PC-3 (cell line): ENCODE data around the gene IGFBP2. TPM values are rescaled to one million over a fixed set of nuclear protein-coding genes. Genes with fewer than 3 reads are reported as not detected.

Source experiments
- ATAC-seq: fragments of 200-7000 bp; cut with Tn5 transposase; 2 replicates; pipeline ENCODE4 v1.9.1; 2020; ENCODE audit warnings: mild to moderate bottlenecking, moderate library complexity
- BruUV-seq: library from RNA; stranded (reverse); fragments of 400-500 nt; replicated peaks from 2 replicates; lab custom pipeline; 2021; lab: Mats Ljungman, UMichigan
- CTCF ChIA-PET: fragments of 300-600 bp; sonication (Branson Sonifier 250); formaldehyde crosslinking; loops from one replicate; lab custom pipeline; 2022; ENCODE audit warnings: antibody characterized with exemption; lab: Charles Lee
- POLR2A ChIA-PET: fragments of 300-600 bp; sonication (Branson Sonifier 250); formaldehyde crosslinking; loops from one replicate; lab custom pipeline; 2022; ENCODE audit warnings: antibody characterized with exemption; ENCODE audit not compliant: unreplicated experiment; lab: Charles Lee
- DNase-seq: peaks from one replicate; pipeline ENCODE4 v3.0.0-alpha.2; 2015
- H2AFZ ChIP-seq: fragments of 300-600 bp; sonication (generic); 2 replicates; pipeline ENCODE4 v1.6.0; 2016; ENCODE audit warnings: antibody characterized with exemption, low read length
- H3F3A ChIP-seq: fragments of 300-600 bp; sonication (generic); one replicate; pipeline ENCODE4 v1.6.0; 2017; ENCODE audit warnings: antibody characterized with exemption, low read length, control low read depth, mild to moderate bottlenecking; ENCODE audit not compliant: unreplicated experiment
- H3K27ac ChIP-seq: fragments of 300-600 bp; sonication (generic); 2 replicates; pipeline ENCODE4 v1.5.1; 2016; ENCODE audit warnings: mild to moderate bottlenecking, low read length
- H3K27me3 ChIP-seq: fragments of 300-600 bp; sonication (generic); 2 replicates; pipeline ENCODE4 v1.6.1; 2016; ENCODE audit warnings: low read length, mixed read lengths
- H3K36me3 ChIP-seq: fragments of 300-600 bp; sonication (generic); 2 replicates; pipeline ENCODE4 v1.6.1; 2016; ENCODE audit warnings: low read depth, mixed run types, low read length, mixed read lengths
- H3K4me1 ChIP-seq: fragments of 300-600 bp; sonication (generic); 2 replicates; pipeline ENCODE4 v1.5.1; 2016; ENCODE audit warnings: low read length; ENCODE audit not compliant: insufficient read depth
- H3K4me2 ChIP-seq: fragments of 300-600 bp; sonication (generic); 2 replicates; pipeline ENCODE4 v1.6.0; 2016; ENCODE audit warnings: low read length
- H3K4me3 ChIP-seq: fragments of 300-600 bp; sonication (generic); 2 replicates; pipeline ENCODE4 v1.5.1; 2016; ENCODE audit warnings: mild to moderate bottlenecking, low read length, mixed read lengths
- H3K79me2 ChIP-seq: fragments of 300-600 bp; sonication (generic); 2 replicates; pipeline ENCODE4 v1.6.1; 2017; ENCODE audit warnings: low read length, mixed read lengths
- H3K9ac ChIP-seq: fragments of 300-600 bp; sonication (generic); 2 replicates; pipeline ENCODE4 v1.6.0; 2016; ENCODE audit warnings: mild to moderate bottlenecking, low read length
- H3K9me2 ChIP-seq: fragments of 300-600 bp; sonication (generic); replicated peaks from 2 replicates; pipeline ENCODE4 v1.6.1; 2016; ENCODE audit warnings: mixed run types, low read length, mixed read lengths
- H3K9me3 ChIP-seq: fragments of 300-600 bp; sonication (generic); 2 replicates; pipeline ENCODE4 v1.6.1; 2016; ENCODE audit warnings: low read length, mixed read lengths
- H4K20me1 ChIP-seq: fragments of 300-600 bp; sonication (generic); 2 replicates; pipeline ENCODE4 v1.6.1; 2016; ENCODE audit warnings: low read length, mixed read lengths
- EZH2 ChIP-seq: fragments of 300-600 bp; sonication (generic); IDR thresholded peaks from one replicate; pipeline ENCODE4 v1.6.1; 2017; ENCODE audit warnings: antibody characterized with exemption, mild to moderate bottlenecking, low read length; ENCODE audit not compliant: unreplicated experiment
- EZH2phosphoT487 ChIP-seq: fragments of 300-600 bp; sonication (generic); IDR thresholded peaks from 2 replicates; pipeline ENCODE4 v1.6.1; 2018; ENCODE audit warnings: mild to moderate bottlenecking, antibody characterized with exemption, low read length, borderline replicate concordance
- intact Hi-C: fragments of 100-400 bp; cut with micrococcal nuclease; formaldehyde crosslinking; loops from 2 replicates; pipeline ENCODE4 v1.9.0; 2023
- total RNA-seq: library from RNA; depleted of rRNA; stranded (reverse); fragments of >200 nt; gene quantifications from 2 replicates; pipeline ENCODE4 v1.2.3, GENCODE V29; 2014
- TF ChIP-seq, protein P1 (sequence below): fragments of 300-600 bp; sonication (generic); conservative IDR thresholded peaks from 2 replicates; pipeline ENCODE4 v1.5.1; 2017; ENCODE audit warnings: antibody characterized with exemption, low read depth, mild to moderate bottlenecking, low read length

Gene IGFBP2
- total RNA-seq, 1 experiment from 2014 or later, result 174 TPM

DNA sequence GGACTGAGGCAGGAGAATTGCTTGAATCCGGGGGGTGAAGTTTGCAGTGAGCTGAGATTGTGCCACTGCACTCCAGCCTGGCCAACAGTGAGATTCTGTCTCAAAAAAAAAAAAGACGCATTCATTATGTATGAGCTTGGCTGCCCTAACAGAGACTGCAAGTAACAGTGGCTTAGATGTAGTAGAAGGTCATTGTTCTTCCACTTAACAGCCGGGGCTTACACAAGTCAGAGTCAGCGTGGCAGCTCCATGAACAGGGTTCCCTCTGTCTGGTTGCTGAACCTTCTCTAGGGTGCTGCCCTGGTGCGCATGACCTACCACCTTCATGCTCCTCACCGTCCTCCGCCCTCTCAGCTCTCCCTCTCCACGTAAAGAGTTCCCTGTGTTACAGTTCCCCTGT lies 49.1 kb upstream of the IGFBP2 start:
- H3K79me2 ChIP-seq, result no peaks in the 10 kb centered on the region
- no peaks in the 10 kb centered on the region for H3K9me2 ChIP-seq
- ATAC-seq (no peak), DNase-seq (no peak)
- H3K36me3 ChIP-seq, result no peaks in the 10 kb centered on the region
- no peaks in the 10 kb centered on the region for H3K27me3 ChIP-seq
- no peak overlapping the region for H2AFZ ChIP-seq
- intact Hi-C loops, result no loop called here
- TF ChIP-seq EZH2phosphoT487 (no peak), EZH2 (no peak)
- TF ChIP-seq, protein P1, sequence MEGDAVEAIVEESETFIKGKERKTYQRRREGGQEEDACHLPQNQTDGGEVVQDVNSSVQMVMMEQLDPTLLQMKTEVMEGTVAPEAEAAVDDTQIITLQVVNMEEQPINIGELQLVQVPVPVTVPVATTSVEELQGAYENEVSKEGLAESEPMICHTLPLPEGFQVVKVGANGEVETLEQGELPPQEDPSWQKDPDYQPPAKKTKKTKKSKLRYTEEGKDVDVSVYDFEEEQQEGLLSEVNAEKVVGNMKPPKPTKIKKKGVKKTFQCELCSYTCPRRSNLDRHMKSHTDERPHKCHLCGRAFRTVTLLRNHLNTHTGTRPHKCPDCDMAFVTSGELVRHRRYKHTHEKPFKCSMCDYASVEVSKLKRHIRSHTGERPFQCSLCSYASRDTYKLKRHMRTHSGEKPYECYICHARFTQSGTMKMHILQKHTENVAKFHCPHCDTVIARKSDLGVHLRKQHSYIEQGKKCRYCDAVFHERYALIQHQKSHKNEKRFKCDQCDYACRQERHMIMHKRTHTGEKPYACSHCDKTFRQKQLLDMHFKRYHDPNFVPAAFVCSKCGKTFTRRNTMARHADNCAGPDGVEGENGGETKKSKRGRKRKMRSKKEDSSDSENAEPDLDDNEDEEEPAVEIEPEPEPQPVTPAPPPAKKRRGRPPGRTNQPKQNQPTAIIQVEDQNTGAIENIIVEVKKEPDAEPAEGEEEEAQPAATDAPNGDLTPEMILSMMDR, result no peak
- H3F3A ChIP-seq, result no peaks in the 10 kb centered on the region
- no TSS peak for BruUV-seq
- H3K9ac ChIP-seq, result no peak overlapping the region
- no peaks in the 10 kb centered on the region for H4K20me1 ChIP-seq
- H3K9me3 ChIP-seq, result no peaks in the 10 kb centered on the region
- no peak overlapping the region for H3K4me3 ChIP-seq
- no peak overlapping the region for H3K4me2 ChIP-seq
- peaks cover 16% of the 10 kb centered on the region for H3K4me1 ChIP-seq
- no peak overlapping the region for H3K27ac ChIP-seq
- POLR2A ChIA-PET, result no interaction called here
- CTCF ChIA-PET, result no interaction called here

DNA sequence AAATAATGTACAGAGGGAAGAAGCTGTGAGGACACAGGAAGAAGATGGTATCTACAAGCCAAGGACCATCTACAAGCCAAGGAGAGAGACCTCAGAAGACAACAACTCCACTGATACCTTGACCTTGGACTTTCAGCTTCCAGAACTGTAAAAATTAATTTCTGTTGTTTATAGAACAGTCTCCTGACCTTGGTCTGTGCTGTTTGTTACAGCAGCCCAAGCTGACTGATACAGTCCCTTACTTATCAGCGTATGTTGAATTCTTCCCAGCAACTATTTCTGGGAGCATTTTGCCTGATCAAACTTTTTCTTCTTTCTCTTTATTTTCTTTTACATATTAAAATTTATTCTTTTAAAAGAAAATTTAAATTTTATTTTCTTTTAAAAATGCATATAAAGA lies 47.8 kb upstream of the IGFBP2 start:
- intact Hi-C loops, result no loop called here
- CTCF ChIA-PET, result no interaction called here

More for the DNA sequence above, 47.8 kb upstream of the IGFBP2 start:
- BruUV-seq, result no TSS peak
- POLR2A ChIA-PET, result no interaction called here
- H3K9me3 ChIP-seq, result no peaks in the 10 kb centered on the region
- no peaks in the 10 kb centered on the region for H3K36me3 ChIP-seq
- TF ChIP-seq, protein P1, result no peak
- TF ChIP-seq EZH2 (no peak), EZH2phosphoT487 (no peak)
- H3K4me1 ChIP-seq, result peaks cover 16% of the 10 kb centered on the region
- H3K79me2 ChIP-seq, result no peaks in the 10 kb centered on the region
- no peak overlapping the region for H3K4me2 ChIP-seq
- no peak overlapping the region for H3K27ac ChIP-seq
- H3K27me3 ChIP-seq, result no peaks in the 10 kb centered on the region
- no peaks in the 10 kb centered on the region for H3F3A ChIP-seq
- H3K4me3 ChIP-seq, result no peak overlapping the region
- DNase-seq (no peak), ATAC-seq (no peak)
- no peak overlapping the region for H3K9ac ChIP-seq
- H2AFZ ChIP-seq, result no peak overlapping the region
- H4K20me1 ChIP-seq, result no peaks in the 10 kb centered on the region
- H3K9me2 ChIP-seq, result no peaks in the 10 kb centered on the region
